Measurements from ENCODE around the gene NNAT. TPM values are rescaled to one million over a fixed set of nuclear protein-coding genes. Genes with fewer than 3 reads are reported as not detected.
"Not testable (repeated sequence)": the region's sequence is repeated elsewhere in the genome, so short reads cannot be mapped to it uniquely, and the experiment has no call there.

Gene NNAT
- total RNA-seq, 1 donor from 2014 or later, result 65.2 TPM

GRCh38 chr20:37544386-37544785 lies 23.3 kb downstream of the NNAT start:
- no peak for TF ChIP-seq CTCF (conservative IDR thresholded peaks at IDR 0.05; ENCODE audit: low read depth, low read length)

GRCh38 chr20:37545516-37545915 lies 24.5 kb downstream of the NNAT start:
- DNase-seq (ENCODE audit: low read depth), result no peak
- H3K4me3 ChIP-seq (ENCODE audit: low read depth, low read length), result no peak overlapping the region
- TF ChIP-seq CTCF (conservative IDR thresholded peaks at IDR 0.05; ENCODE audit: low read depth, low read length), result no peak

More at GRCh38 chr20:37544386-37544785, 23.3 kb downstream of the NNAT start:
- H3K4me3 ChIP-seq (ENCODE audit: low read depth, low read length), result no peak overlapping the region
- DNase-seq (ENCODE audit: low read depth), result no peak

GRCh38 chr20:37547912-37548311 lies 26.9 kb downstream of the NNAT start:
- no peak for DNase-seq (ENCODE audit: low read depth)
- no peak overlapping the region for H3K4me3 ChIP-seq (ENCODE audit: low read depth, low read length)
- TF ChIP-seq CTCF (conservative IDR thresholded peaks at IDR 0.05; ENCODE audit: low read depth, low read length), result no peak

GRCh38 chr20:37550101-37550920 lies 29.3 kb downstream of the NNAT start:
- not testable (repeated sequence) for DNase-seq (ENCODE audit: low read depth); H3K4me3 ChIP-seq (ENCODE audit: low read depth, low read length)

GRCh38 chr20:37551660-37552059 lies 30.6 kb downstream of the NNAT start:
- DNase-seq (ENCODE audit: low read depth), result not testable (repeated sequence)

GRCh38 chr20:37552415-37552814 lies 31.4 kb downstream of the NNAT start:
- no peak overlapping the region for H3K4me3 ChIP-seq (ENCODE audit: low read depth, low read length)
- no peak for DNase-seq (ENCODE audit: low read depth)
- no peak for TF ChIP-seq CTCF (conservative IDR thresholded peaks at IDR 0.05; ENCODE audit: low read depth, low read length)

More at GRCh38 chr20:37551660-37552059, 30.6 kb downstream of the NNAT start:
- H3K4me3 ChIP-seq (ENCODE audit: low read depth, low read length), result not testable (repeated sequence)

GRCh38 chr20:37554721-37555298 lies 33.8 kb downstream of the NNAT start:
- not testable (repeated sequence) for H3K4me3 ChIP-seq (ENCODE audit: low read depth, low read length); DNase-seq (ENCODE audit: low read depth)

- TF ChIP-seq CTCF (conservative IDR thresholded peaks at IDR 0.05; ENCODE audit: low read depth, low read length), result no peak
- H3K4me3 ChIP-seq (ENCODE audit: low read depth, low read length), result no peak overlapping the region
- no peak for DNase-seq (ENCODE audit: low read depth)
Observed at GRCh38 chr20:37556538-37556937, 35.5 kb downstream of the NNAT start.

All from epithelial cell of proximal tubule (primary cell).